Astrocyte (in vitro differentiated cells and primary cell): ENCODE measurements around the gene ZNF683.

ENCODE experiments used
- CTCF ChIP-seq: IDR thresholded peaks from 2 replicates; pipeline ENCODE4 v1.5.1; 2011; ENCODE audit warnings: low read depth, mild to moderate bottlenecking, inconsistent platforms, low read length, moderate library complexity; ENCODE audit not compliant: insufficient read depth
- EZH2 ChIP-seq: IDR thresholded peaks from 2 replicates; pipeline ENCODE4 v1.6.1; 2012; ENCODE audit warnings: mild to moderate bottlenecking, low read length, inconsistent platforms; ENCODE audit not compliant: insufficient read depth

- TF ChIP-seq CTCF (no peak), EZH2 (no peak)
These were observed 10.9 kb downstream of the ZNF683 start for GRCh38 chr1:26361605-26362122.
